ENCODE measurements around the gene KRTAP1-4. TPM values are rescaled to one million over a fixed set of nuclear protein-coding genes. Genes with fewer than 3 reads are reported as not detected.
A peak's percentile ranks its signal among the peaks of the same experiment; 100 is the strongest.

The KRTAP1-4 gene
- total RNA-seq, 4 donors from 2014 or later = not detected

DNA sequence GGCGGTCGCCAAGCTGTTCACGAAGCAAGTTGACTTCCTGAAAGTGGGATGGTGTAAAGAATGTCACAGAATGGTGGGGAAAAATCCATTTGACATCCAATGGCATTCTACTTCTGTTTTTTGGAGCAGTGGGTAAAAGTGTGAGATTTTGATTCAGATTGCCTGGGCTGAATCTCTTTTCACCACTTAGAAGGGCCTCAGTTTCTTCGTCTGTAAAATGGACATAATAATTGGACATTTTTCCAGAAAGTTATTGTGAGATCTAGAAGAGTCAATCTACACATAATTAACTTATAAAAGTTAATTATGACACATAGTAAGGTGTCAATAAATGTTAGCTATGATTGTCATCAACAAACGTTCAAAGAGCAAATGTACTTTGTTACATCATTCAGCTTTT is 48.9 kb downstream of the KRTAP1-4 start:
- Histone ChIP-seq H3K9me3 (no peaks in the 10 kb centered on the region), H3K27me3 (no peaks in the 10 kb centered on the region), H3K4me1 (no peaks in the 10 kb centered on the region), H3K4me3 (no peak overlapping the region), H3K27ac (no peak overlapping the region), H3K36me3 (no peaks in the 10 kb centered on the region)
- no peak for DNase-seq
- TF ChIP-seq CTCF (IDR thresholded peaks at IDR 0.05) (no peak), POLR2A (IDR thresholded peaks at IDR 0.05) (no peak)
- intact Hi-C loops (cut with DNase I; ENCODE audit: low total_unique reads) = no loop called here

DNA sequence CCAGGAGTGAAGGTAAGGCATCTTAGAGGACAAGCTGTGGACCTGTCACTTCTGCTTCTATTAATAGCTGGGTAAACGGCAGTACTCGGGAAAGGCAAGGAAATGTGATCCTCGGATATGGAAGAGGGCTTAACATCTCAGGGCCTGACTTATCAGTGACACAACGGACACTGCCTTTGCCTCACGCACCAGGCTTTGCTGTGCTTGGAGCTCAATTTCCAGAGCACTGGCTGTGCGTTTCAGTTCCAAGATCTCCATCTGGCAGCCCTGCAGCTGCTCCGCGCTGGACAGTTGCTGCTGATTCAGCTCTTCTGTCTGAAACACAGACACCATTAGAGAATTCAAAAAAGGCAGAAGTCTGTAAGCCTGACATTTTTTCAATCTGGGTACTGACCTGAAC is 49.4 kb downstream of the KRTAP1-4 start:
- intact Hi-C loops (cut with DNase I; ENCODE audit: low total_unique reads) = no loop called here
- no peak overlapping the region for H3K27ac ChIP-seq
- no peak for TF ChIP-seq CTCF (IDR thresholded peaks at IDR 0.05)
- no peak for TF ChIP-seq POLR2A (IDR thresholded peaks at IDR 0.05)
- no peaks in the 10 kb centered on the region for H3K9me3 ChIP-seq
- no peak overlapping the region for H3K4me3 ChIP-seq
- H3K27me3 ChIP-seq = no peaks in the 10 kb centered on the region
- H3K4me1 ChIP-seq = no peaks in the 10 kb centered on the region
- H3K36me3 ChIP-seq = no peaks in the 10 kb centered on the region
- DNase-seq = peak in 1 of 2 donors; percentile 28

DNA sequence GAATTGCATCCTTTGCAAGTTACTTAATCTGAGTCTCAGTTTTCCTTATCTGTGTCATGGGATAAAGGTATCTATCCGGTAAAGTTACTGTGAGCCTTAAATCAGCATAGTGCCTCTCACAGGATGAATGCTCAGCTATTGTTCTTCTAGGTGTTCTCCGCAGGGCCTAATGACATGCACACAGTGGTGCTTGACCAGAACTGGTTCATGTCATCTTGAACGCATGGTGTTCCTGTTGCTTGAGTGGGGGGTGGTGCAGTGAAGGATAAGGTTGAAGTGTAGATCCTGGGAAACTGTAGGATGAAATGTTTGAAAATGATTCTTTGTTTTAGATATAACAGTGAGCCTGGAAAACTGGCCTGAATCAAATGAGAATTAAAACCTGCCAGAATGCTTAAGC is 49.9 kb downstream of the KRTAP1-4 start:
- no peak for TF ChIP-seq POLR2A (IDR thresholded peaks at IDR 0.05)
- no peak for TF ChIP-seq CTCF (IDR thresholded peaks at IDR 0.05)
- no peaks in the 10 kb centered on the region for H3K4me1 ChIP-seq
- H3K9me3 ChIP-seq = no peaks in the 10 kb centered on the region
- DNase-seq = no peak
- no peaks in the 10 kb centered on the region for H3K27me3 ChIP-seq
- H3K27ac ChIP-seq = no peak overlapping the region
- no peak overlapping the region for H3K4me3 ChIP-seq
- H3K36me3 ChIP-seq = no peaks in the 10 kb centered on the region
- intact Hi-C loops (cut with DNase I; ENCODE audit: low total_unique reads) = no loop called here

Small RNAs within 50 kb of the gene (small RNA-seq; reads per million reads assigned to genes)
- not detected for gene KRTAP3-4P

Other genes with a start within 250 kb of the KRTAP1-4 start
- not detected for gene KRT27, start 247.6 kb downstream of the KRTAP1-4 start, total RNA-seq
- gene KRT28, start 230.2 kb downstream of the KRTAP1-4 start, total RNA-seq = not detected
- gene KRT10, start 207.6 kb downstream of the KRTAP1-4 start, total RNA-seq = 10 to 100 TPM in 2 of 4 donors, 1 to 10 TPM in 1, not detected in 1; 6.9 to 47.1 (median 39.8) TPM
- not detected for gene KRT12, start 163.0 kb downstream of the KRTAP1-4 start, total RNA-seq
- under 1 TPM in 3 of 4 donors, not detected in 1; 0.26 to 0.83 (median 0.29) TPM for gene KRT20, start 145.0 kb downstream of the KRTAP1-4 start, total RNA-seq
- gene KRT23, start 92.5 kb downstream of the KRTAP1-4 start, total RNA-seq = 1 to 10 TPM in 1 of 4 donors, under 1 TPM in 1, not detected in 2; 0.79 to 3.1 TPM
- gene KRT39, start 63.2 kb downstream of the KRTAP1-4 start, total RNA-seq = not detected
- under 1 TPM in 1 of 4 donors, not detected in 3; 0.21 TPM for gene KRT40, start 45.9 kb downstream of the KRTAP1-4 start, total RNA-seq
- not detected for gene KRTAP3-3, start 36.0 kb downstream of the KRTAP1-4 start, total RNA-seq
- not detected for gene KRTAP3-2, start 30.3 kb downstream of the KRTAP1-4 start, total RNA-seq
- gene KRTAP3-1, start 21.1 kb downstream of the KRTAP1-4 start, total RNA-seq = not detected
- not detected for gene KRTAP1-5, start 3.0 kb downstream of the KRTAP1-4 start, total RNA-seq
- not detected for gene KRTAP1-3, start 4.7 kb upstream of the KRTAP1-4 start, total RNA-seq
- gene KRTAP1-1, start 11.3 kb upstream of the KRTAP1-4 start, total RNA-seq = not detected
- gene KRTAP2-1, start 17.1 kb upstream of the KRTAP1-4 start, total RNA-seq = not detected
- gene KRTAP2-2, start 25.0 kb upstream of the KRTAP1-4 start, total RNA-seq = not detected
- not detected for gene KRTAP2-3, start 29.9 kb upstream of the KRTAP1-4 start, total RNA-seq
- not detected for gene KRTAP2-4, start 35.7 kb upstream of the KRTAP1-4 start, total RNA-seq
- gene KRTAP4-7, start 54.0 kb upstream of the KRTAP1-4 start, total RNA-seq = not detected
- gene KRTAP4-8, start 67.9 kb upstream of the KRTAP1-4 start, total RNA-seq = not detected
- not detected for gene KRTAP4-16, start 72.0 kb upstream of the KRTAP1-4 start, total RNA-seq
- not detected for gene KRTAP4-9, start 75.2 kb upstream of the KRTAP1-4 start, total RNA-seq
- gene KRTAP4-11, start 88.2 kb upstream of the KRTAP1-4 start, total RNA-seq = not detected
- not detected for gene KRTAP4-12, start 94.0 kb upstream of the KRTAP1-4 start, total RNA-seq
- gene KRTAP4-6, start 110.3 kb upstream of the KRTAP1-4 start, total RNA-seq = not detected
- not detected for gene KRTAP4-5, start 119.6 kb upstream of the KRTAP1-4 start, total RNA-seq
- gene KRTAP4-4, start 130.6 kb upstream of the KRTAP1-4 start, total RNA-seq = not detected
- not detected for gene KRTAP4-3, start 138.0 kb upstream of the KRTAP1-4 start, total RNA-seq
- gene KRTAP4-2, start 148.0 kb upstream of the KRTAP1-4 start, total RNA-seq = not detected
- gene KRTAP4-1, start 154.7 kb upstream of the KRTAP1-4 start, total RNA-seq = not detected
- not detected for gene KRTAP9-1, start 159.7 kb upstream of the KRTAP1-4 start, total RNA-seq
- gene KRTAP9-2, start 196.5 kb upstream of the KRTAP1-4 start, total RNA-seq = not detected
- not detected for gene KRTAP9-3, start 202.3 kb upstream of the KRTAP1-4 start, total RNA-seq
- gene KRTAP9-8, start 207.8 kb upstream of the KRTAP1-4 start, total RNA-seq = not detected
- gene KRTAP9-4, start 219.5 kb upstream of the KRTAP1-4 start, total RNA-seq = not detected
- not detected for gene KRTAP9-9, start 225.2 kb upstream of the KRTAP1-4 start, total RNA-seq
- gene KRTAP9-6, start 235.2 kb upstream of the KRTAP1-4 start, total RNA-seq = not detected
- not detected for gene KRTAP9-7, start 245.5 kb upstream of the KRTAP1-4 start, total RNA-seq

Data from uterus (tissue), 4 donors.